Measurements from ENCODE around the gene HNF1B. TPM values are rescaled to one million over a fixed set of nuclear protein-coding genes. Genes with fewer than 3 reads are reported as not detected.
"Not testable (repeated sequence)": the region's sequence is repeated elsewhere in the genome, so short reads cannot be mapped to it uniquely, and the experiment has no call there.

HNF1B gene
- total and polyA plus RNA-seq, 4 donors, result 0.76 to 1.3 TPM; not detected in 2

GRCh38 chr17:37679995-37680394, 64.9 kb downstream of the HNF1B start:
- H3K9me3 ChIP-seq (ENCODE audit: control insufficient read depth, insufficient read depth, low read length); H3K27ac ChIP-seq (ENCODE audit: low read depth, low read length): not testable (repeated sequence)
- no CpG with 5 or more reads among the region's 2 CpGs for WGBS (ENCODE audit: insufficient coverage)

GRCh38 chr17:37678036-37678435, 66.8 kb downstream of the HNF1B start:
- DNase-seq (ENCODE audit: low read depth in 4 of 6, low spot score in 6 of 6), result no peak
- H3K4me1 ChIP-seq (ENCODE audit: control insufficient read depth, insufficient read depth, low read length), result no peaks in the 10 kb centered on the region
- H3K27ac ChIP-seq (ENCODE audit: low read depth, low read length), result no peak overlapping the region
- no peaks in the 10 kb centered on the region for H3K36me3 ChIP-seq (ENCODE audit: control insufficient read depth, insufficient read depth, low read length)
- no peaks in the 10 kb centered on the region for H3K27me3 ChIP-seq (ENCODE audit: control insufficient read depth, insufficient read depth, low read length)
- no peak overlapping the region for H3K4me3 ChIP-seq (ENCODE audit: low read depth, low read length)
- no CpG with 5 or more reads among the region's 1 CpG for WGBS (ENCODE audit: insufficient coverage)
- H3K9me3 ChIP-seq (ENCODE audit: control insufficient read depth, insufficient read depth, low read length), result no peaks in the 10 kb centered on the region

More at GRCh38 chr17:37679995-37680394, 64.9 kb downstream of the HNF1B start:
- not testable (repeated sequence) for H3K4me1 ChIP-seq (ENCODE audit: control insufficient read depth, insufficient read depth, low read length); H3K27me3 ChIP-seq (ENCODE audit: control insufficient read depth, insufficient read depth, low read length); DNase-seq (ENCODE audit: low read depth in 4 of 6, low spot score in 6 of 6); H3K36me3 ChIP-seq (ENCODE audit: control insufficient read depth, insufficient read depth, low read length); H3K4me3 ChIP-seq (ENCODE audit: low read depth, low read length)

GRCh38 chr17:37677021-37677420, 67.8 kb downstream of the HNF1B start:
- no peaks in the 10 kb centered on the region for H3K27me3 ChIP-seq (ENCODE audit: control insufficient read depth, insufficient read depth, low read length)
- no peaks in the 10 kb centered on the region for H3K36me3 ChIP-seq (ENCODE audit: control insufficient read depth, insufficient read depth, low read length)
- H3K9me3 ChIP-seq (ENCODE audit: control insufficient read depth, insufficient read depth, low read length), result no peaks in the 10 kb centered on the region
- no peak for DNase-seq (ENCODE audit: low read depth in 4 of 6, low spot score in 6 of 6)
- H3K4me3 ChIP-seq (ENCODE audit: low read depth, low read length), result no peak overlapping the region
- H3K4me1 ChIP-seq (ENCODE audit: control insufficient read depth, insufficient read depth, low read length), result no peaks in the 10 kb centered on the region
- WGBS (ENCODE audit: insufficient coverage), result no CpG with 5 or more reads among the region's 1 CpG
- no peak overlapping the region for H3K27ac ChIP-seq (ENCODE audit: low read depth, low read length)

- Histone ChIP-seq H3K4me1 (ENCODE audit: control insufficient read depth, insufficient read depth, low read length) (no peaks in the 10 kb centered on the region), H3K9me3 (ENCODE audit: control insufficient read depth, insufficient read depth, low read length) (no peaks in the 10 kb centered on the region), H3K4me3 (ENCODE audit: low read depth, low read length) (no peak overlapping the region), H3K27ac (ENCODE audit: low read depth, low read length) (no peak overlapping the region), H3K27me3 (ENCODE audit: control insufficient read depth, insufficient read depth, low read length) (no peaks in the 10 kb centered on the region), H3K36me3 (ENCODE audit: control insufficient read depth, insufficient read depth, low read length) (no peaks in the 10 kb centered on the region)
- DNase-seq (ENCODE audit: low read depth in 4 of 6, low spot score in 6 of 6), result peak in 1 of 6 donors; percentile 67
- 32% methylated on average over 6 of the region's 7 CpGs for WGBS (ENCODE audit: insufficient coverage)
Measured at GRCh38 chr17:37676115-37676925, 68.5 kb downstream of the HNF1B start.

GRCh38 chr17:37674511-37674910, 70.3 kb downstream of the HNF1B start:
- Histone ChIP-seq H3K4me1 (ENCODE audit: control insufficient read depth, insufficient read depth, low read length) (no peaks in the 10 kb centered on the region), H3K27me3 (ENCODE audit: control insufficient read depth, insufficient read depth, low read length) (no peaks in the 10 kb centered on the region), H3K36me3 (ENCODE audit: control insufficient read depth, insufficient read depth, low read length) (no peaks in the 10 kb centered on the region), H3K9me3 (ENCODE audit: control insufficient read depth, insufficient read depth, low read length) (no peaks in the 10 kb centered on the region), H3K4me3 (ENCODE audit: low read depth, low read length) (no peak overlapping the region), H3K27ac (ENCODE audit: low read depth, low read length) (no peak overlapping the region)
- WGBS (ENCODE audit: insufficient coverage), result no CpG with 5 or more reads among the region's 1 CpG
- no peak for DNase-seq (ENCODE audit: low read depth in 4 of 6, low spot score in 6 of 6)

- Histone ChIP-seq H3K4me1 (ENCODE audit: control insufficient read depth, insufficient read depth, low read length) (no peaks in the 10 kb centered on the region), H3K27ac (ENCODE audit: low read depth, low read length) (no peak overlapping the region), H3K9me3 (ENCODE audit: control insufficient read depth, insufficient read depth, low read length) (no peaks in the 10 kb centered on the region), H3K27me3 (ENCODE audit: control insufficient read depth, insufficient read depth, low read length) (no peaks in the 10 kb centered on the region), H3K4me3 (ENCODE audit: low read depth, low read length) (no peak overlapping the region), H3K36me3 (ENCODE audit: control insufficient read depth, insufficient read depth, low read length) (no peaks in the 10 kb centered on the region)
- 100% methylated on average over 1 of the region's 2 CpGs for WGBS (ENCODE audit: insufficient coverage)
- DNase-seq (ENCODE audit: low read depth in 4 of 6, low spot score in 6 of 6), result no peak
Measured at GRCh38 chr17:37673386-37673785, 71.5 kb downstream of the HNF1B start.

GRCh38 chr17:37672548-37673078, 72.2 kb downstream of the HNF1B start:
- Histone ChIP-seq H3K36me3 (ENCODE audit: control insufficient read depth, insufficient read depth, low read length) (no peaks in the 10 kb centered on the region), H3K4me3 (ENCODE audit: low read depth, low read length) (no peak overlapping the region), H3K9me3 (ENCODE audit: control insufficient read depth, insufficient read depth, low read length) (no peaks in the 10 kb centered on the region), H3K27ac (ENCODE audit: low read depth, low read length) (no peak overlapping the region), H3K27me3 (ENCODE audit: control insufficient read depth, insufficient read depth, low read length) (no peaks in the 10 kb centered on the region), H3K4me1 (ENCODE audit: control insufficient read depth, insufficient read depth, low read length) (no peaks in the 10 kb centered on the region)
- WGBS (ENCODE audit: insufficient coverage), result 93% methylated on average over 2 of the region's 3 CpGs
- DNase-seq (ENCODE audit: low read depth in 4 of 6, low spot score in 6 of 6), result no peak

GRCh38 chr17:37671824-37672547, 72.9 kb downstream of the HNF1B start:
- Histone ChIP-seq H3K36me3 (ENCODE audit: control insufficient read depth, insufficient read depth, low read length) (no peaks in the 10 kb centered on the region), H3K4me1 (ENCODE audit: control insufficient read depth, insufficient read depth, low read length) (no peaks in the 10 kb centered on the region), H3K27ac (ENCODE audit: low read depth, low read length) (no peak overlapping the region), H3K9me3 (ENCODE audit: control insufficient read depth, insufficient read depth, low read length) (no peaks in the 10 kb centered on the region), H3K4me3 (ENCODE audit: low read depth, low read length) (no peak overlapping the region), H3K27me3 (ENCODE audit: control insufficient read depth, insufficient read depth, low read length) (no peaks in the 10 kb centered on the region)
- WGBS (ENCODE audit: insufficient coverage), result no CpG with 5 or more reads among the region's 2 CpGs
- DNase-seq (ENCODE audit: low read depth in 4 of 6, low spot score in 6 of 6), result peak in 1 of 6 donors; percentile 3

GRCh38 chr17:37671028-37671823, 73.6 kb downstream of the HNF1B start:
- H3K27ac ChIP-seq (ENCODE audit: low read depth, low read length), result no peak overlapping the region
- 96% methylated on average over 4 of the region's 9 CpGs for WGBS (ENCODE audit: insufficient coverage)

More at GRCh38 chr17:37671028-37671823, 73.6 kb downstream of the HNF1B start:
- no peaks in the 10 kb centered on the region for H3K4me1 ChIP-seq (ENCODE audit: control insufficient read depth, insufficient read depth, low read length)
- H3K4me3 ChIP-seq (ENCODE audit: low read depth, low read length), result no peak overlapping the region
- no peak for DNase-seq (ENCODE audit: low read depth in 4 of 6, low spot score in 6 of 6)
- H3K36me3 ChIP-seq (ENCODE audit: control insufficient read depth, insufficient read depth, low read length), result no peaks in the 10 kb centered on the region
- H3K9me3 ChIP-seq (ENCODE audit: control insufficient read depth, insufficient read depth, low read length), result no peaks in the 10 kb centered on the region
- H3K27me3 ChIP-seq (ENCODE audit: control insufficient read depth, insufficient read depth, low read length), result no peaks in the 10 kb centered on the region

All from spinal cord (tissue), 10 donors.